Osteoblast (primary cell): Measurements from ENCODE around the gene TMEM43. TPM values are rescaled to one million over a fixed set of nuclear protein-coding genes. Genes with fewer than 3 reads are reported as not detected.

Experiments
- DNase-seq: peaks from one replicate; pipeline ENCODE4 v3.0.0; 2011; ENCODE audit warnings: low spot score, mixed read lengths; ENCODE audit not compliant: insufficient read length; ENCODE audit errors: missing footprints
- H2AFZ ChIP-seq: 2 replicates; pipeline ENCODE4 v1.6.0; 2011; ENCODE audit warnings: mild to moderate bottlenecking, low read length
- H3K27ac ChIP-seq: 2 replicates; pipeline ENCODE4 v1.5.1; 2011; ENCODE audit warnings: mild to moderate bottlenecking, low read depth, low read length, moderate library complexity
- H3K27me3 ChIP-seq: 2 replicates; pipeline ENCODE4 v1.6.0; 2012; ENCODE audit warnings: mild to moderate bottlenecking, control low read depth, inconsistent platforms, low read length, moderate library complexity; ENCODE audit not compliant: insufficient read depth
- H3K36me3 ChIP-seq: 2 replicates; pipeline ENCODE4 v1.5.1; 2011; ENCODE audit warnings: mild to moderate bottlenecking, low read length, control low read depth, moderate library complexity; ENCODE audit not compliant: insufficient read depth
- H3K4me1 ChIP-seq: 2 replicates; pipeline ENCODE4 v1.5.1; 2011; ENCODE audit warnings: mild to moderate bottlenecking, low read length, control low read depth, moderate library complexity; ENCODE audit not compliant: insufficient read depth
- H3K4me2 ChIP-seq: 2 replicates; pipeline ENCODE4 v1.6.0; 2011; ENCODE audit warnings: mild to moderate bottlenecking, low read length; ENCODE audit not compliant: insufficient read depth
- H3K4me3 ChIP-seq: fragments of 200-600 bp; sonication (generic); 3 replicates; pipeline ENCODE4 v1.5.1; 2012; ENCODE audit warnings: mild to moderate bottlenecking, low read length, inconsistent platforms; ENCODE audit not compliant: insufficient read depth
- H3K79me2 ChIP-seq: 2 replicates; pipeline ENCODE4 v1.6.0; 2012; ENCODE audit warnings: mild to moderate bottlenecking, low read length, control low read depth, inconsistent platforms; ENCODE audit not compliant: insufficient read depth
- H3K9me3 ChIP-seq: 2 replicates; pipeline ENCODE4 v1.5.1; 2011; ENCODE audit warnings: low read depth, low read length, control low read depth
- H4K20me1 ChIP-seq: 2 replicates; pipeline ENCODE4 v1.6.0; 2012; ENCODE audit warnings: mild to moderate bottlenecking, low read length, control low read depth; ENCODE audit not compliant: insufficient read depth
- total RNA-seq: library from RNA; depleted of rRNA; stranded (reverse); fragments of >200 nt; gene quantifications from 2 replicates; pipeline ENCODE4 v1.2.3, GENCODE V29; 2012
- TF ChIP-seq, protein P1 (sequence below): IDR thresholded peaks from 2 replicates; pipeline ENCODE4 v1.5.1; 2011; ENCODE audit warnings: mild to moderate bottlenecking, low read depth, low read length, moderate library complexity; ENCODE audit errors: extremely low read depth

TMEM43 gene
- total RNA-seq, 1 donor, result 138 TPM

DNA sequence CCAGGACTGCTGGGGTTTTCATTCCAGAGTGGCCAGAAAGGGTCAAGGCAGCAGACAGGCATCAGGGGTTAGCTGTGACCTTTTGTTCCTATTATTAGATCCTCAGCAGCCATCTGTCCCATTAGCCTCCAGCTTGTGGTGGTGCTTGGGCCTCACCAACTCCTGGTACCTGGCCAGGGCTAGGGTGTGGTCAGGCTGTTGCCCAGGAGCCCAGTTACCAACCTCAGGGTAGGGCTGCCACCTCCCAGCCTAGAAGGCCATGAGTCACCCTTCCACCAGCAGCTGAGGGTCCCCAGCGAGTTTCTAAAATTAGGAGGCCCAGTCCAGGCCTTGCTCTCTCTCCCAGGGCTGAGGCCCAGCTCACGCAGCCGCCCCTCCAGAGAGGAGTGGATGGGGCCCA lies 12.2 kb downstream of the TMEM43 start:
- TF ChIP-seq, protein P1, sequence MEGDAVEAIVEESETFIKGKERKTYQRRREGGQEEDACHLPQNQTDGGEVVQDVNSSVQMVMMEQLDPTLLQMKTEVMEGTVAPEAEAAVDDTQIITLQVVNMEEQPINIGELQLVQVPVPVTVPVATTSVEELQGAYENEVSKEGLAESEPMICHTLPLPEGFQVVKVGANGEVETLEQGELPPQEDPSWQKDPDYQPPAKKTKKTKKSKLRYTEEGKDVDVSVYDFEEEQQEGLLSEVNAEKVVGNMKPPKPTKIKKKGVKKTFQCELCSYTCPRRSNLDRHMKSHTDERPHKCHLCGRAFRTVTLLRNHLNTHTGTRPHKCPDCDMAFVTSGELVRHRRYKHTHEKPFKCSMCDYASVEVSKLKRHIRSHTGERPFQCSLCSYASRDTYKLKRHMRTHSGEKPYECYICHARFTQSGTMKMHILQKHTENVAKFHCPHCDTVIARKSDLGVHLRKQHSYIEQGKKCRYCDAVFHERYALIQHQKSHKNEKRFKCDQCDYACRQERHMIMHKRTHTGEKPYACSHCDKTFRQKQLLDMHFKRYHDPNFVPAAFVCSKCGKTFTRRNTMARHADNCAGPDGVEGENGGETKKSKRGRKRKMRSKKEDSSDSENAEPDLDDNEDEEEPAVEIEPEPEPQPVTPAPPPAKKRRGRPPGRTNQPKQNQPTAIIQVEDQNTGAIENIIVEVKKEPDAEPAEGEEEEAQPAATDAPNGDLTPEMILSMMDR, result no peak
- H3K36me3 ChIP-seq, result peaks cover 77% of the 10 kb centered on the region
- no peak overlapping the region for H2AFZ ChIP-seq
- no peak overlapping the region for H3K4me3 ChIP-seq
- H3K4me2 ChIP-seq, result no peak overlapping the region
- H3K4me1 ChIP-seq, result peaks cover 13% of the 10 kb centered on the region
- no peak for DNase-seq
- no peaks in the 10 kb centered on the region for H4K20me1 ChIP-seq
- no peak overlapping the region for H3K27ac ChIP-seq
- no peaks in the 10 kb centered on the region for H3K79me2 ChIP-seq
- H3K27me3 ChIP-seq, result no peaks in the 10 kb centered on the region
- H3K9me3 ChIP-seq, result no peaks in the 10 kb centered on the region

DNA sequence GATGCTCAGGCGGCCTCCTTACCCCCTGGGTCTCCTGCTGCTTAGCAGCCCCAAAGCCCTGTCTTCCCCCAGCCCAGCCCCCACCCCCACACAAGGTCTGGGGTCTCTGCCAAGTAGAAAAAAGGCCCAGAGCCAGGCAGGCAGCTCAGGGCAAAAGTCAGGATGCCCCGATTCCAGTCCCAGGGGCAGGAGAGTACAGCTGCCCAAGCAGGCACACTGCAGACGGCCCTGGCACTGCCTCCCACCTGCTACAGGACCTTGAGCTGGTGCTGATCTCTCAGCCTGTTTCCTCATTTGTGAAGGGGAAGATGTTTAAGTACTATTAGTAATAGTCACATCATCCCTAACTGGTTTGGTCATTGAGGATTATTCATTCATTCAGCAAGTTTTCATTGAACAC lies 12.6 kb downstream of the TMEM43 start:
- no peaks in the 10 kb centered on the region for H3K79me2 ChIP-seq
- no peak overlapping the region for H2AFZ ChIP-seq
- no peaks in the 10 kb centered on the region for H3K9me3 ChIP-seq
- H3K4me3 ChIP-seq, result no peak overlapping the region
- H3K36me3 ChIP-seq, result peaks cover 78% of the 10 kb centered on the region
- TF ChIP-seq, protein P1, result no peak
- DNase-seq, result no peak
- H4K20me1 ChIP-seq, result no peaks in the 10 kb centered on the region
- H3K27me3 ChIP-seq, result no peaks in the 10 kb centered on the region
- peaks cover 17% of the 10 kb centered on the region for H3K4me1 ChIP-seq
- H3K27ac ChIP-seq, result no peak overlapping the region
- no peak overlapping the region for H3K4me2 ChIP-seq

DNA sequence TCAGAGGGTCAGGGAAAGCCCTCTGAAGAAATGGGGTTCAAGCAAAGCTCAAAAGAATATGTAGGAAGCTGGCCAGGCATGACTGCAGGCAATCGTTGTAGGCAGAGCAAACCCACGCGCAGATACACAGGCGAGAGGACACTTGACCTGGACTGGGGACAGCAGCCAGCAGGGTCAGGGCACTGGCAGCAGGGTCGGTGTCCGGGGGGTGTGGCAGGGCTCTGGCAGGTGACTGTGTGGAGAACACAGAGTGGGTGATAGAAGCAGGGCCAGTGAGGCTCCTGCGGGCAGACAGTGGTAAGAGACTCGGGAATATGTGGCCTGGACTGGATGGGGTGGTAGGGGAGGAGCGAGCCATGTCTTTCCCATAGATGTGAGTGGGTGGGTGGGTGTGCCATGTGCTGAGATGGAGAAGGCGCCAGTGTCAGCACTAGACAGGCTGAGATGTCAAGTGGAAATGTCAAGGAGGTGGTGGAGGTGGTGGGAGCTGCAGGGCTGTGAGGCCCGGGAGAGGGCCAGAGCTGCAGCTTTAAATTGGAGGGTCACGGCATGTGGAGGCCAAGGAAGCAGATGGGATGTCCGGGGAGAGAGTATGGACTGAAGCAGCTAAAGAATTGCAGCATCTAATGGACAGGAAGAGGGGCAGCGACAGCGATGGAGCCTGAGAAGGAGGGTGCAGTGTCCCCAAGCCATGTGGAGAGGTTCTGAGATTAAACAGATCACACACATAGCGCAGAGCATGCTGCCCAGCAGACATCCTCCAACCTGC lies 13.4 kb downstream of the TMEM43 start:
- H3K79me2 ChIP-seq, result no peaks in the 10 kb centered on the region
- no peaks in the 10 kb centered on the region for H3K27me3 ChIP-seq
- TF ChIP-seq, protein P1, result no peak
- H3K36me3 ChIP-seq, result peaks cover 71% of the 10 kb centered on the region
- H3K4me1 ChIP-seq, result peaks cover 25% of the 10 kb centered on the region
- H3K4me3 ChIP-seq, result no peak overlapping the region
- H3K4me2 ChIP-seq, result no peak overlapping the region
- H4K20me1 ChIP-seq, result no peaks in the 10 kb centered on the region
- no peaks in the 10 kb centered on the region for H3K9me3 ChIP-seq
- H3K27ac ChIP-seq, result no peak overlapping the region
- DNase-seq, result no peak
- no peak overlapping the region for H2AFZ ChIP-seq

DNA sequence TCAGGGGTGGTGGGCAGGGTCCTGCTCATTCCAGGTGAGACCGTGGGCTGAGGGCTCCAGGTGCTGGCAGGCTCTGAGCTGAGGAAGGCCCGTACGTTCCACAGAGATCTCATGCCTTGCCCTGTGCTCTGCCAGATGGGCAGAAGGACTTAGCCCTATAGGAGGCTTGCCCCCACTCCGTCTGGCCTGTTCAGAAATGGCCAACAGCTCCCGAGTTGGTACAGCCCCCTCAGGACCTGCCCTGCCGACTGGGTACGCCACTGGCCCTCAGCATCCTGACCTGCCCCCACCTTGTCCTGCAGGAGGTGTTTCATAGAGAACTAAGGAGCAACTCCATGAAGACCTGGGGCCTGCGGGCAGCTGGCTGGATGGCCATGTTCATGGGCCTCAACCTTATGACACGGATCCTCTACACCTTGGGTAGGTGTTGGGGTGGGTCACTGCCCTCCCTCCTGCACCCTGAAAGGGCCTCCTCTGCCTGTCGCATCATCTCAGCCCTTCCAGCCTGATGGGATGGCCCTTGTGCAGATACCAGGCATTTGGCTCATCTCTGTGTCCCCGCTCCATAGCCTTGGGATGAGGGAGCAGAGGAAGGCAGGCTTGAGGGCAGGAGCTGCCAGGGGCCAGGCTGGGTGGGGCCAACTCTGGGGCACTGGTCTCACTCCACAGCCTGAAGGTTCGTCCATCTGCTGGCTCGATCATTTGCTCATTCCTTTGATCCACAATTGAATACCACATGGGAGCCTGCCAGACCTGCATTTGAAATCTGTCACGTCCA lies 14.2 kb downstream of the TMEM43 start:
- H4K20me1 ChIP-seq, result no peaks in the 10 kb centered on the region
- no peaks in the 10 kb centered on the region for H3K79me2 ChIP-seq
- H3K9me3 ChIP-seq, result no peaks in the 10 kb centered on the region
- peaks cover 33% of the 10 kb centered on the region for H3K4me1 ChIP-seq
- peaks cover 63% of the 10 kb centered on the region for H3K36me3 ChIP-seq
- H3K27me3 ChIP-seq, result no peaks in the 10 kb centered on the region
- H3K4me2 ChIP-seq, result no peak overlapping the region
- no peak overlapping the region for H3K27ac ChIP-seq
- TF ChIP-seq, protein P1, result no peak
- no peak overlapping the region for H3K4me3 ChIP-seq
- H2AFZ ChIP-seq, result no peak overlapping the region
- no peak for DNase-seq
